Transverse colon (tissue), 4 donors: Measurements from ENCODE around the gene C1QTNF9B.

Experiments
- POLR2A ChIP-seq: fragments of 450-650 bp; IDR thresholded peaks from one replicate; pipeline ENCODE4 v1.6.1; 2016; ENCODE audit warnings: antibody characterized with exemption, mild to moderate bottlenecking, moderate library complexity
- POLR2AphosphoS5 ChIP-seq, 3 donors: sonication (generic); formaldehyde crosslinking; IDR thresholded peaks; one replicate each; pipeline ENCODE4 v1.6.1; 2016; ENCODE audit warnings: antibody characterized with exemption in 3 of 3
- TF ChIP-seq, protein P1 (sequence below), 5 experiments: fragments of 200-600 bp in 3 of 5; fragments of 450-650 bp in 2 of 5; sonication (generic) in 3 of 5; IDR thresholded peaks; 1 replicate in 2 of 5; 2 replicates in 3 of 5; pipeline ENCODE4 v1.5.1; 2016 to 2017; ENCODE audit warnings: antibody characterized with exemption in 5 of 5, inconsistent platforms in 3 of 5, mild to moderate bottlenecking in 2 of 5, moderate library complexity in 1 of 5

DNA sequence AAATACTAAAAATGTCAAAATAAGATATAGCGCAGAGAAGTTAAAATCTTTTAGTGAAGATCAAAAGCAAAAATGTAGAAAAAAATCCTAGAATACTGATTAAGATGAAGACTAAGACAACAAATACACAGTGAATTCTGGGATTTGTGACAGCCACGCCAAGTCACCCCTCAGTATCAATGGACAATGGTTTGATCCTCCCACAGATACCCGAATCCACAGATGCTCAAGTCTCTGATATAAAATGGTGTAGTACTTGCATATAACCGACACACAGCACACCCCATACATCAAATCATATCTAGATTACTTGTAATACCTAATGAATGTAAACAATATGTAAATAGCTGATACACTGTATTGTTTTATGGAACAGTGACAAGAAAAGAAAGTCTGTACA is 14.0 kb downstream of the C1QTNF9B start:
- TF ChIP-seq, protein P1, sequence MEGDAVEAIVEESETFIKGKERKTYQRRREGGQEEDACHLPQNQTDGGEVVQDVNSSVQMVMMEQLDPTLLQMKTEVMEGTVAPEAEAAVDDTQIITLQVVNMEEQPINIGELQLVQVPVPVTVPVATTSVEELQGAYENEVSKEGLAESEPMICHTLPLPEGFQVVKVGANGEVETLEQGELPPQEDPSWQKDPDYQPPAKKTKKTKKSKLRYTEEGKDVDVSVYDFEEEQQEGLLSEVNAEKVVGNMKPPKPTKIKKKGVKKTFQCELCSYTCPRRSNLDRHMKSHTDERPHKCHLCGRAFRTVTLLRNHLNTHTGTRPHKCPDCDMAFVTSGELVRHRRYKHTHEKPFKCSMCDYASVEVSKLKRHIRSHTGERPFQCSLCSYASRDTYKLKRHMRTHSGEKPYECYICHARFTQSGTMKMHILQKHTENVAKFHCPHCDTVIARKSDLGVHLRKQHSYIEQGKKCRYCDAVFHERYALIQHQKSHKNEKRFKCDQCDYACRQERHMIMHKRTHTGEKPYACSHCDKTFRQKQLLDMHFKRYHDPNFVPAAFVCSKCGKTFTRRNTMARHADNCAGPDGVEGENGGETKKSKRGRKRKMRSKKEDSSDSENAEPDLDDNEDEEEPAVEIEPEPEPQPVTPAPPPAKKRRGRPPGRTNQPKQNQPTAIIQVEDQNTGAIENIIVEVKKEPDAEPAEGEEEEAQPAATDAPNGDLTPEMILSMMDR (IDR thresholded peaks at IDR 0.05), result no peak
- TF ChIP-seq POLR2AphosphoS5 (IDR thresholded peaks at IDR 0.05) (no peak), POLR2A (no peak)
